HepG2 (cell line): Measurements from ENCODE around the gene NAT9. TPM values are rescaled to one million over a fixed set of nuclear protein-coding genes. Genes with fewer than 3 reads are reported as not detected.

Source experiments
- ARID3A ChIP-seq: IDR thresholded peaks from 2 replicates; pipeline ENCODE4 v1.6.1; 2012; ENCODE audit warnings: low read depth, low read length, improper control_type of control experiment
- CBX5 ChIP-seq: sonication (generic); formaldehyde crosslinking; IDR thresholded peaks from 2 replicates; pipeline ENCODE4 v1.4.0; 2020; ENCODE audit warnings: missing genetic modification reagents, borderline replicate concordance
- DDIT3 ChIP-seq: sonication (generic); formaldehyde crosslinking; IDR thresholded peaks from 2 replicates; pipeline ENCODE4 v1.4.0; 2020; ENCODE audit warnings: mild to moderate bottlenecking, missing genetic modification reagents
- HNRNPUL1 ChIP-seq: fragments of 200-400 bp; formaldehyde crosslinking; IDR thresholded peaks from 2 replicates; pipeline ENCODE4 v1.6.1; 2017; ENCODE audit warnings: low read depth, mild to moderate bottlenecking, low read length, moderate library complexity
- MED13 ChIP-seq: sonication (generic); formaldehyde crosslinking; IDR thresholded peaks from 2 replicates; pipeline ENCODE4 v1.5.0; 2020; ENCODE audit warnings: missing genetic modification reagents
- RELA ChIP-seq: sonication (generic); formaldehyde crosslinking; IDR thresholded peaks from 2 replicates; pipeline ENCODE4 v1.4.0; 2020; ENCODE audit warnings: missing genetic modification reagents
- SIN3A ChIP-seq: IDR thresholded peaks from 2 replicates; pipeline ENCODE4 v1.6.1; 2011; ENCODE audit warnings: low read depth, mild to moderate bottlenecking, control low read depth, low read length, borderline replicate concordance
- TFE3 ChIP-seq: IDR thresholded peaks from 2 replicates; pipeline ENCODE4 v1.6.1; 2016
- ZBTB39 ChIP-seq: sonication (generic); formaldehyde crosslinking; IDR thresholded peaks from 2 replicates; pipeline ENCODE4 v1.5.0; 2020; ENCODE audit warnings: missing genetic modification reagents
- ZBTB44 ChIP-seq: sonication (generic); formaldehyde crosslinking; IDR thresholded peaks from 2 replicates; pipeline ENCODE4 v1.4.0; 2020; ENCODE audit warnings: missing genetic modification reagents
- ZFP36L2 ChIP-seq: sonication (generic); formaldehyde crosslinking; IDR thresholded peaks from 2 replicates; pipeline ENCODE4 v1.4.0; 2020; ENCODE audit warnings: missing genetic modification reagents
- ZNF230 ChIP-seq: sonication (generic); formaldehyde crosslinking; IDR thresholded peaks from 2 replicates; pipeline ENCODE4 v1.4.0; 2020; ENCODE audit warnings: mild to moderate bottlenecking, missing genetic modification reagents
- ZNF510 ChIP-seq: sonication (generic); formaldehyde crosslinking; IDR thresholded peaks from 2 replicates; pipeline ENCODE4 v1.4.0; 2020; ENCODE audit warnings: low read depth, mild to moderate bottlenecking, missing genetic modification reagents
- ZNF678 ChIP-seq: sonication (generic); formaldehyde crosslinking; IDR thresholded peaks from 2 replicates; pipeline ENCODE4 v1.4.0; 2020; ENCODE audit warnings: mild to moderate bottlenecking, missing genetic modification reagents
- ZNF747 ChIP-seq: sonication (generic); formaldehyde crosslinking; IDR thresholded peaks from 2 replicates; pipeline ENCODE4 v1.8.1; 2023; ENCODE audit warnings: missing genetic modification reagents, mild to moderate bottlenecking, borderline replicate concordance
- ZNF784 ChIP-seq: sonication (generic); formaldehyde crosslinking; IDR thresholded peaks from 2 replicates; pipeline ENCODE4 v1.5.1; 2020; ENCODE audit warnings: missing genetic modification reagents, mild to moderate bottlenecking, borderline replicate concordance
- ZXDC ChIP-seq: sonication (generic); formaldehyde crosslinking; IDR thresholded peaks from 2 replicates; pipeline ENCODE4 v1.5.0; 2020; ENCODE audit warnings: mild to moderate bottlenecking, missing genetic modification reagents
- polyA plus RNA-seq, 8 experiments: library from polyadenylated mRNA; depleted of rRNA in 3 of 8; stranded (reverse) in 7 of 8; unstranded in 1 of 8; fragments of >200 nt; fragmentation: Illumina TruSeq in 4 of 8; extraction: Trizol in 4 of 8; gene quantifications; 2 replicates each; pipeline versions ENCODE4 v1.2.1 to v1.2.3, GENCODE V29; 2011 to 2016; ENCODE audit warnings: low read depth in 4 of 8, missing spikeins in 1 of 8, mixed read lengths in 1 of 8; ENCODE audit not compliant: insufficient read depth in 1 of 8
- total RNA-seq, 5 experiments: library from RNA; depleted of rRNA; stranded (reverse); fragments of >200 nt; fragmentation: Illumina TruSeq; extraction: Trizol; gene quantifications; 2 replicates each; pipeline ENCODE4 v1.2.3, GENCODE V29; 2016; ENCODE audit warnings: low read depth in 1 of 5

NAT9 gene
- total and polyA plus RNA-seq, 2 of the 13 experiments (the other 11 are each of a cell fraction or from before 2014, with no cell fraction given): 39.7 to 44.2 TPM

GRCh38 chr17:74736513-74737298 lies 39.4 kb downstream of the NAT9 start, which contains the start of gene RAB37 (continued):
- TF ChIP-seq TFE3 (CRISPR knock-in tag): peak; percentile 82
- no peak for TF ChIP-seq ZFP36L2 (CRISPR knock-in tag)
- TF ChIP-seq ARID3A: peak; percentile 73
- no peak for TF ChIP-seq HNRNPUL1
- TF ChIP-seq ZNF784 (CRISPR knock-in tag): peak; percentile 67; the same call in 1 of the 2 replicates
- TF ChIP-seq ZBTB44 (CRISPR knock-in tag): no peak; the same call in 1 of the 2 replicates
- peak; percentile 86; the same call in 1 of the 2 replicates for TF ChIP-seq ZNF230 (CRISPR knock-in tag)
- peak; percentile 94 for TF ChIP-seq CBX5 (CRISPR knock-in tag)
- no peak; the same call in 1 of the 2 replicates for TF ChIP-seq ZNF747 (CRISPR knock-in tag)
- no peak; the same call in 1 of the 2 replicates for TF ChIP-seq RELA (CRISPR knock-in tag)
- no peak for TF ChIP-seq MED13 (CRISPR knock-in tag)
- 0 out of 2 replicates have a peak, but pooled peaks have one; percentile 43 for TF ChIP-seq ZBTB39
- TF ChIP-seq ZNF678: no peak
- TF ChIP-seq ZNF510 (CRISPR knock-in tag): peak; percentile 29; the same call in 1 of the 2 replicates
- TF ChIP-seq ZXDC (CRISPR knock-in tag): peak; percentile 97
- TF ChIP-seq SIN3A: peak; percentile 94; the same call in 1 of the 2 replicates
- no peak for TF ChIP-seq DDIT3 (CRISPR knock-in tag)
